ENCODE data around the gene DDAH1. TPM values are rescaled to one million over a fixed set of nuclear protein-coding genes. Genes with fewer than 3 reads are reported as not detected.

DDAH1 gene
- total and polyA plus RNA-seq, 2 of the 4 experiments (the other 2 are of a cell fraction): 78.0 to 94.5 TPM

- TF ChIP-seq RAD21 (IDR thresholded peaks at IDR 0.05; ENCODE audit: low read length): no peak
Measured at GRCh38 chr1:85501355-85501898, 36.5 kb upstream of the DDAH1 start (continued).

- Histone ChIP-seq H4K8ac (ENCODE audit: low read depth in 2 of 2, low read length in 2 of 2) (no peak overlapping the region), H2BK5ac (ENCODE audit: low read depth, low read length, poor library complexity, severe bottlenecking) (peak overlapping the region; percentile 75), H2AFZ (replicated peaks; ENCODE audit: low read length, poor library complexity) (no peak overlapping the region), H3K79me1 (ENCODE audit: low read depth in 1 of 2, low read length in 2 of 2) (peaks cover 20 to 60% of the 10 kb centered on the region in 2 experiments), H2BK15ac (ENCODE audit: low read depth, low read length) (no peak overlapping the region), H3K4me1 (ENCODE audit: control insufficient read depth, insufficient read depth, low read length) (peaks cover 16% of the 10 kb centered on the region), H3K36me3 (ENCODE audit: control insufficient read depth, insufficient read depth, low read length) (peaks cover 4% of the 10 kb centered on the region; the same call in 1 of the 2 replicates), H3K18ac (ENCODE audit: low read depth, low read length) (no peak overlapping the region; the same call in 1 of the 2 replicates), H3K4ac (ENCODE audit: low read depth, low read length) (no peak overlapping the region), H2AK5ac (ENCODE audit: low read depth, low read length) (no peak overlapping the region), H4K20me1 (ENCODE audit: insufficient read depth, low read length) (peaks cover 18% of the 10 kb centered on the region; the same call in 1 of the 2 replicates), H3K4me2 (ENCODE audit: low read depth, low read length) (no peak overlapping the region; the same call in 1 of the 2 replicates), H3K9me3 (ENCODE audit: control insufficient read depth, insufficient read depth, low read length) (0 out of 2 replicates have a peak, but pooled peaks cover 2% of the 10 kb centered on the region), H3K56ac (ENCODE audit: extremely low read depth, insufficient read depth, low read length) (no peak overlapping the region), H3K9ac (ENCODE audit: low read depth, low read length) (no peak overlapping the region), H2BK120ac (ENCODE audit: low read depth, low read length) (no peak overlapping the region), H3K27ac (ENCODE audit: insufficient read depth, low read length) (no peak overlapping the region; the same call in 1 of the 2 replicates), H4K91ac (ENCODE audit: insufficient read depth, low read depth, low read length) (no peak overlapping the region), H3K4me3 (ENCODE audit: insufficient read depth, low read depth, low read length) (no peak overlapping the region), H3K27me3 (ENCODE audit: control insufficient read depth, insufficient read depth, low read length) (no peaks in the 10 kb centered on the region), H3K23ac (ENCODE audit: low read depth, low read length) (no peak overlapping the region), H2AK9ac (replicated peaks; ENCODE audit: low read depth, low read length, poor library complexity) (no peak overlapping the region), H2BK20ac (ENCODE audit: low read depth, low read length) (peak overlapping the region; percentile 46; the same call in 1 of the 2 replicates), H3K9me1 (ENCODE audit: insufficient read depth, low read length) (peaks cover 7% of the 10 kb centered on the region), H3K14ac (replicated peaks; ENCODE audit: low read depth, low read length) (0 out of 2 replicates have a peak overlapping the region, but pooled peaks have one; percentile 4), H4K5ac (ENCODE audit: low read depth, low read length) (no peak overlapping the region; the same call in 1 of the 2 replicates)
- POLR2A ChIA-PET (ENCODE audit: unreplicated experiment): interaction anchor here (0.9 kb wide), 1 partner anchor 87 kb away, joined by 3 read pairs; no protein-coding TSS in a partner anchor
- DNase-seq (peak; percentile 39), ATAC-seq (ENCODE audit: low read depth) (peak; percentile 25; the same call in 1 of the 2 replicates)
- CTCF ChIA-PET: no interaction called here
- intact Hi-C loops (cut with micrococcal nuclease): no loop called here
- WGBS, 2 experiments (ENCODE audit: extremely low coverage in 2 of 2, insufficient read length in 1 of 2): no CpG with 5 or more reads among the region's 2 CpGs
- BruUV-seq (replicated peaks): no TSS peak
- TF ChIP-seq FOS (IDR thresholded peaks at IDR 0.05; ENCODE audit: low read depth, low read length) (no peak), USF2 (IDR thresholded peaks at IDR 0.05; ENCODE audit: low read depth, low read length) (no peak), MAFK (IDR thresholded peaks at IDR 0.05; ENCODE audit: low read depth, low read length) (no peak), MAZ (IDR thresholded peaks at IDR 0.05; ENCODE audit: borderline replicate concordance, low read depth, low read length) (no peak), MXI1 (IDR thresholded peaks at IDR 0.05; ENCODE audit: borderline replicate concordance, low read depth, low read length) (no peak)
- in situ Hi-C loops (cut with MboI; ENCODE audit: low sequenced_read_pairs): no loop called here
- dilution Hi-C loops (cut with HindIII; ENCODE audit: low sequenced_read_pairs, unreplicated experiment): no loop called here
Measured at GRCh38 chr1:85496941-85497582, 32.1 kb upstream of the DDAH1 start.
